ENCODE results near the gene SUSD6. TPM values are rescaled to one million over a fixed set of nuclear protein-coding genes. Genes with fewer than 3 reads are reported as not detected.

The SUSD6 gene
- total RNA-seq, 1 experiment from 2014 or later: 3.7 TPM

- Histone ChIP-seq H4K8ac (replicated peaks; ENCODE audit: insufficient read length, low read depth, low read length) (no peak overlapping the region), H3K27me3 (ENCODE audit: insufficient read depth, low read length) (no peaks in the 10 kb centered on the region; the same call in 1 of the 2 replicates), H2BK120ac (ENCODE audit: low read depth, low read length, poor library complexity, severe bottlenecking) (no peak overlapping the region), H2BK5ac (ENCODE audit: insufficient read length, low read length) (no peak overlapping the region), H4K5ac (ENCODE audit: insufficient read length, low read depth, low read length) (no peak overlapping the region), H3K14ac (ENCODE audit: insufficient read depth, low read length) (no peak overlapping the region), H2AFZ (ENCODE audit: low read length) (no peak overlapping the region), H2AK5ac (ENCODE audit: insufficient read length, low read length) (no peak overlapping the region), H3K23ac (ENCODE audit: insufficient read length, low read depth, low read length) (no peak overlapping the region), H3K9ac (ENCODE audit: extremely low read depth, insufficient read length, low read length) (no peak overlapping the region), H4K20me1 (ENCODE audit: control insufficient read depth, insufficient read depth, insufficient read length) (no peaks in the 10 kb centered on the region), H3K27ac (ENCODE audit: insufficient read length, low read depth, low read length) (no peak overlapping the region), H3K4me2 (ENCODE audit: insufficient read depth, insufficient read length, low read length) (no peak overlapping the region), H2BK20ac (ENCODE audit: low read depth, low read length, poor library complexity, severe bottlenecking) (no peak overlapping the region), H3K9me3 (ENCODE audit: control insufficient read depth, low read depth, low read length) (no peaks in the 10 kb centered on the region), H3K79me1 (ENCODE audit: insufficient read depth, low read depth, low read length, poor library complexity, severe bottlenecking) (no peaks in the 10 kb centered on the region), H3K4me1 (ENCODE audit: insufficient read depth, low read length) (no peaks in the 10 kb centered on the region), H3K23me2 (ENCODE audit: insufficient read length, low read depth, low read length, poor library complexity, severe bottlenecking) (peaks cover 7% of the 10 kb centered on the region), H3K79me2 (ENCODE audit: insufficient read depth, low read length) (0 out of 2 replicates have a peak, but pooled peaks cover 2% of the 10 kb centered on the region), H3K18ac (ENCODE audit: insufficient read length, low read depth, low read length) (no peak overlapping the region), H3K4ac (ENCODE audit: low read depth, low read length) (no peak overlapping the region), H3K56ac (ENCODE audit: insufficient read length, low read depth, low read length) (no peak overlapping the region), H2BK15ac (ENCODE audit: low read depth, low read length) (no peak overlapping the region), H3T11ph (ENCODE audit: low read length) (no peak overlapping the region), H4K91ac (ENCODE audit: insufficient read length, low read depth, low read length) (no peak overlapping the region), H2BK12ac (ENCODE audit: insufficient read length, low read depth, low read length) (no peak overlapping the region)
- DNase-seq: no peak
- Mint-ChIP-seq H3K27ac (no peak overlapping the region; a peak in 1 of 7 replicates), H3K36me3 (ENCODE audit: insufficient read depth in 1 of 3, low read depth in 3 of 3) (no peaks in the 10 kb centered on the region; a peak in 1 of 7 replicates), H3K27me3 (ENCODE audit: low read depth) (peaks cover 12% of the 10 kb centered on the region), H3K4me1 (peaks cover 19 to 37% of the 10 kb centered on the region in 2 experiments), H3K4me3 (no peak overlapping the region), H3K9me3 (no peaks in the 10 kb centered on the region)
- no CpG with 5 or more reads among the region's 9 CpGs for WGBS (ENCODE audit: extremely low coverage, insufficient read length, low lambda C conversion rate)
- no peak for TF ChIP-seq CTCF (conservative IDR thresholded peaks at IDR 0.05)
Measured at GRCh38 chr14:69615496-69616407, 4.4 kb downstream of the SUSD6 start.
